Limb (tissue), 2 donors: ENCODE results near the gene NRG4.
"Not testable (repeated sequence)": the region's sequence is repeated elsewhere in the genome, so short reads cannot be mapped to it uniquely, and the experiment has no call there.

ENCODE experiments used
- DNase-seq, 2 donors: peaks; one replicate each; pipeline ENCODE4 v3.0.0-alpha.2; 2016; ENCODE audit errors: extremely low spot score in 2 of 2

NRG4 gene

DNA sequence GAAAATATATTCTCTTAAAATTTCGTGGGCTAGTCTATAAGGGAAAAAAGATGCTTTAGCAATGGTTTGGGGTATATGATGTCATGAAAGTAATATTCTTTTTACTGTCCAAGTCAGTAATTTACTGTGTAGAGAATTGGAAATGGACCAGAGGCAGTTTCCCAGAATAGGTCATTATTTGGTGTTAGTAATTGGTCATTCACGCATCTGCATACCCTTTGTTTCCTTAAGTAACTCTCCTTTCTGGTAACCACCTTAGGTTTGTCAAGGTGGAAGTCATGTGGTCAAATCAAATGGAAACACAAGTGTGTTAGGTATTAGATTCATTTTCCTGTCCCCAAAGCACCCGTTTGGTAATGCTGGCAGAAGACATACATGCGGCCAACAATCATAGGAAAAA lies 84.6 kb downstream of the NRG4 start:
- DNase-seq = no peak

DNA sequence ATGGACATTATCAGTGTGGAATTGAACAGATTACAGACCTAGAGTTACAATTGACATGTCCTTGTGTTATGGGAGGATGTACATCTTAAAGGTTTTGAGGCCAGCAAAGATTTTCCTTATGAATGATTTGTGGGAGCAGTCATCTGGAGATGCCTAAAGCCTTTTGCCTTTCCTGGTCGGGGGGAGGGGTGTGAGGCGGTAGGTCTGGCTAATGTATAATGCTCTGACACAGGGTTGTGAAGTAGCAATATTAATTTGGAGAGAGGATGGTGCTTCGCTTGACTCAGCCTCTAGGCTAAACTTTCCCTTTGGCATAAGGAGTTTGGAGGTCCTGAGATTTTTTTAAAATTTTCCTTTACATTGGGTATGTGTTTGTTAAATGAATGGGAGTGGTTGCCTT lies 85.3 kb downstream of the NRG4 start:
- no peak for DNase-seq

DNA sequence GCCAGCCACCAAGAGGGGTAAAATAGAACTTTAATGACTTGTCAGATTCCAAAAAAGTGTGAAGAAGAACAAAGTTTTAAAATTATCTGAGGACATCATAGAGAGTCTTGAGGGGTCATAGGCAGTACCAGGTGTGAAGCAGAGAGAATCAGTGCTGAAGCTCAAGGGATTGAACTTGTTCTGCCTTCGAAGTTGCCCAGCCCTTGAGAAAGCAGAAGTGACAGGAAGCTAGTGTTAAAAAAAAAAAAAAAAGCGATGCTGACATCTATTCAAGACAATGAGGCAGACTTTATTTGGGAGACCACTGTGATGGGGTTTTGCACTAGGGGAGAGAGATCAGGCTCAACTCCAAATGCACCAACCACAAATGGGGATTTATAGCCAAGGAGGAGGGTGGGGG lies 86.8 kb downstream of the NRG4 start:
- no peak for DNase-seq

- no peak for DNase-seq
Observed at GRCh38 chr15:75924576-75924975, 87.6 kb downstream of the NRG4 start.

DNA sequence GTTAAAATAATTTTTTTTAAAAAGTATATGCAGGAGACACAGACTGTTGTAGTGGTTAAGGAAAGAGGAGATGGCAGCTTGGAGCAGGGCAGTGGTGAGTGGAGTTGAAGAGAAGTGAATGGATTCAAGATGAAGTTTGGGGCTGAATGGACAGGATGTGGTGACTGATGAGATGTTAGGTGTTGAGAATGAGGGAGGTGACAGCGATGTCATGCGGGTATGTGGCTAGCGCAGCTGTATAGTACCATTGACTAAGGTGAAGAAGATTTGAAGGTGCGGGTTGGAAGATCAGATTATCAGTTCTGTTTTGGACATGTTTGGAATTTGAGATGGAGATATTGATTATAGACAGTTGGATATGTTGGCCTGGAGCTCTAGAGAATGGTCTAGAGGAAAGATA lies 88.5 kb downstream of the NRG4 start:
- DNase-seq = no peak

DNA sequence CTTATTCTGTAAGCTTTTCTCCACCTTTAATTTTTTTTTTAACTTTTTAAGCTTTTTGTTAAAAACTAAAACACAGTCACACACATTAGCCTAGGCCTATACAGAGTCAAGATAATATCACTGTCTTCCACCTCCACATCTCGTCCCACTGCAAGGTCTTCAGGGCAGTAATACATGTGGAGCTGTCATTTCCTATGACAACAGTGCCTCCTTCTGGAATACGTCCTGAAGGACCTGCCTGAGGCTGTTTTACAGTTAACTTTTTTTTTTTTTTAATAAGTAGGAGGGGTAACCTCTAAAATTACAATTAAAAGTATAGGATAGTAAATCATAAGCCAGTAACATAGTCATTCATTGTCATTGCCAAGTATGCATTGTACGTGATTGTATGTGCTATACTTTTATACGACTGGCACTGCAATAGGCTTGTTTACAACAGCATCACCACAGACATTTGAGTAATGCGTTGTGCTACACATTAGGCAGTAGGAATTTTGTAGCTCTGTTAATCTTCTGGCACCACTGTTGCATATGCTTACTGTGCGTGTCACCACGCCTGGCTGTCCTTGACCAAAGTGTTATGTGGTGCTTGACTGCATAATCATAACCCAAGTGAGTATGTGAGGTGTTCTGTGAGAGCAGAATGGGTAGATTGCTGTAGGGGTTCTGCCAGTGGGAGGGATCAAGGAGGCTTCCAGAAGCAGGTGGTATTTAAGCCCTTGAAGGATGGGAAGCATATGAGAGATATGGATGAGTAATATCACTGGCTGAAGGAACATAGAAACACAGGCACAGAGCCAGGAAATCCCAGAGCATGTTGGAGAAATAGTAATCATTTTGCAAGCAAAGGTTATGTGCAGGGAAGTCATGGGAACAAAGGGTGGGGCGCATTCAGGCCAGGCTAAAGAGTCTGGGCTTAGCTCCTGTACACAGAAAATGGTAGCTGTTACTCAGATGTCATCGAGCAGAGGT lies 90.2 kb downstream of the NRG4 start:
- no peak for DNase-seq

GRCh38 chr15:75920079-75920478 lies 92.1 kb downstream of the NRG4 start:
- no peak for DNase-seq

GRCh38 chr15:75918135-75918534 lies 94.1 kb downstream of the NRG4 start:
- no peak for DNase-seq

DNA sequence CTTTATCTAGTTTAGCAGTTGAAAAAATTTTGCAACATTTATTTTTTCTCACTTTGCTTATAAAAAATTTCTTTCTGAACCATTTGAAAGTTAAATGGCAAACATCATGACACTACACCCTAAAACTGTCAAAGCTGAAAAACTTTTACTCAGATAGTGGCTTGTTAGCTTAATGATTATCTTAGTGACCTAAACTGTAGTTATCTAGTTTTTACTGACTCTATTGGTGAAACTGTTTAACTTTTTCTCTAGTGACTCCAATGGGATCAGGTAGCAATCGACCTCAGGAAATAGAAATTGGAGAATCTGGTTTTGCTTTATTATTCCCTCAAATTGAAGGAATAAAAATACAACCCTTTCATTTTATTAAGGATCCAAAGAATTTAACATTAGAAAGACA lies 95.2 kb downstream of the NRG4 start:
- no peak for DNase-seq

DNA sequence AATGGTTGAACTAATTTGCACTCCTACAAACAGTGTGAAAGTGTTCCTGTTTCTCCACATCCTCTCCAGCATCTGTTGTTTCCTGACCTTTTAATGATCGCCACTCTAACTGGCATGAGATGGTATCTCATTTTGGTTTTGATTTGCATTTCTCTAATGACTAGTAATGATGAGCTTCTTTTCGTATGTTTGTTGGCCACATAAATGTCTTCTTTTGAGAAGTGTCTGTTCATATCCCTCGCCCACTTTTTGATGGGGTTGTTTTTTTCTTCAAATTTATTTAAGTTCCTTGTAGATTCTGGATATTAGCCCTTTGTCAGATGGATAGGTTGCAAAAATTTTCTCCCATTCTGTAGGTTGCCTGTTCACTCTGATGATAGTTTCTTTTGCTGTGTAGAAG lies 101.9 kb downstream of the NRG4 start:
- not testable (repeated sequence) for DNase-seq

- DNase-seq = no peak
Observed at GRCh38 chr15:75905231-75905630, 107.0 kb downstream of the NRG4 start.

GRCh38 chr15:75903331-75904239 lies 108.6 kb downstream of the NRG4 start, which contains the start of gene FBXO22:
Gene FBXO22 (plus strand): TSS chr15:75903878. CDS start chr15:75903964, 86 bp downstream.
- peak; percentile 89 to 92 for DNase-seq

- DNase-seq = peak in 1 of 2 donors; percentile 8
Observed at GRCh38 chr15:75902129-75902557, 110.1 kb downstream of the NRG4 start.

DNA sequence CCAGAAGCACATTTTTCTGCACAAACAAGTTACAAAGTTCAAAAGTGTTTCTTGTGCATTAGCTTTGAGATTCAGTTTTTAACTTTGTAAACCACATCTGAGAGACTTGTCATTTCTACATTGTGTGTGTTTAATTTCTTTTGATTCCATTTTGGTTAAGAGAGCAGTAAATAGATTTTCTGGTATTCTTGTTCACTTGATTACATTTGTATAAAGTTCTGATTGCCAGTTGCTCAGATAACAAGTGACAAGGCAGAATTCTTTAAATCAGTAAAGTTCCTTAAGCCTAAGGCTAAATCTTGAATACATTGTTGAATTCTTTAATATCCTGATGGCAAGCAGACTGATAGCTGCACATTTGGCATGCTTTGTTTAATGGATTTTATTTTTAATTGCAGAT lies 111.6 kb downstream of the NRG4 start:
- DNase-seq = no peak

- DNase-seq = no peak
Observed at GRCh38 chr15:75895731-75896130, 116.5 kb downstream of the NRG4 start.

DNA sequence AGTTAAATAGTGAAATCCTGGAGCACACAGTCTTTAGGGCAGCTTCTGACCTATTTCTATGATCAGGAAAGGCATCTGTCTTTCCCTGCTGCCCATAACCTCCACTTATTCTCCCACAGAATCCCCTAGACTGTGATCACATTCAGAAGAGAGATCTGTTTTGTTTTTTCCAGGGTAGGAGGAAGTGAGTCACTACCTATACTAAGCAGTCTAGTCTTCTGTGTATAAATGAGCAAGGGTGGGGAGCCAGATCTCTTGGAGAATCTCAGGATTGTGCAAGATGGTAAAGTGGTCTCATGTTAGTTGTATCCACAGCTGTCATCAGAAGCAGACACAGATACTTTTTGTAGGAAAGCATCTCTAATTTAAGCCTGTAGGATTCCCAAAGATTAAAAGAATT lies 120.3 kb downstream of the NRG4 start:
- no peak for DNase-seq
